CD4-positive, alpha-beta T cell treated with Interleukin-1 beta for 1 hour (primary cell): ENCODE measurements around the gene TNIP1.

ENCODE experiments used
- DNase-seq, 2 donors: peaks; one replicate each; pipeline ENCODE4 v3.0.0-alpha.2; 2020 to 2022

Gene TNIP1

GRCh38 chr5:151104795-151105194, 24.0 kb upstream of the TNIP1 start:
- DNase-seq = no peak

DNA sequence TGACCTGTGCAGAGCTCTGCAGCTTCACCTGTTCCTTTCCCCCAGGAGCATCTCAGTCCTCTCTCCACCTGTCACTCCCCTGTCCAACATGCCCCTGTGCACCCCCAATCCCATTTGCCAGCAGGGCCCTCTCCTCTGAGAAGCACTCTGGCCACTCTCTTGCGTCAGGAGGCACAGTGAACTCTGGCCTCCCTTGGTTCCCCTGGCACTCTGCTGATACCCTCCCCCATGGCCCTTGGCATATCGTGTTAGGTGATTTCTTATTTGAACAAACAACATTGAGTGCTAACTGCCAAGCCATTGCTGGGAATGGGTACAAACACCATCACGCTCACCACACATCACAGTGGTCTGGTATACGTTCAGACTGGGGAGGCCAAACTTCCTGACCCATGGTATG, 20.9 kb upstream of the TNIP1 start:
- no peak for DNase-seq

GRCh38 chr5:151101151-151101550, 20.3 kb upstream of the TNIP1 start:
- no peak for DNase-seq

DNA sequence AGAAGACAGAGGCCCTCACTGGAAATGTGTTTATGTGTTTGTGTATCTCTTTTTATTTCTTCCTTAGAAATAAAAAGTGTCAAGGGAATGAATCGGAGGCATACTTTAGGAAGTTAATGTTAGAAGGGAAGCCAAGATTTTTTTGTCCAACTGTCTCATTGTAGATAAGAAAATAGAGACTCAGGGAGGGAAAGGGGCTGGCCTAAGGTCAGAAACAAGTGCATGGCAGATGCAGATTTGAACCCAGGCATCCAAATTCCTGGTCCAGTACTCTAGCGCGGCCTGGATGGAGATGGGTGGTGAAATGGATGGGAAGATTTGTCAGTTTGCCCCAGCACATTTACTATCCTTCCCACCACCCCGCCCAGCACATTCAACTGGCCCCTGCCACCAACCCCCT, 19.8 kb upstream of the TNIP1 start:
- no peak for DNase-seq

DNA sequence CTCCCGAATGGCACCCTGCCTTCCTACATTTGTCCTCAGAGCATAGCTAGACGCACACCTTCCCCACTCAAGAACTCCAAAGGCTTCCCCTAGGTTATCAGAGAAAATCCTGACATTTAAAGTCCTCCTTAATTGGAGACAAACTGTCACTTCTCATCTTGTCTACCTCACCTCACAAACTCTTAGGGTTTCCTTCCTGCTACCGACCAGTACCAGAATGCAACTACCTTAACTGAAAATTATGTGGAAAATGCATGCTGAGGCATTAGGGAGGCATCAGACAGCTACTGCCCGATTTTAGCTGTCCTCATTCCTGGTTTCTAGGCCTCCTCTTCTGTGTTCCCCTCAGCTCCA, 17.9 kb upstream of the TNIP1 start:
- no peak for DNase-seq

DNA sequence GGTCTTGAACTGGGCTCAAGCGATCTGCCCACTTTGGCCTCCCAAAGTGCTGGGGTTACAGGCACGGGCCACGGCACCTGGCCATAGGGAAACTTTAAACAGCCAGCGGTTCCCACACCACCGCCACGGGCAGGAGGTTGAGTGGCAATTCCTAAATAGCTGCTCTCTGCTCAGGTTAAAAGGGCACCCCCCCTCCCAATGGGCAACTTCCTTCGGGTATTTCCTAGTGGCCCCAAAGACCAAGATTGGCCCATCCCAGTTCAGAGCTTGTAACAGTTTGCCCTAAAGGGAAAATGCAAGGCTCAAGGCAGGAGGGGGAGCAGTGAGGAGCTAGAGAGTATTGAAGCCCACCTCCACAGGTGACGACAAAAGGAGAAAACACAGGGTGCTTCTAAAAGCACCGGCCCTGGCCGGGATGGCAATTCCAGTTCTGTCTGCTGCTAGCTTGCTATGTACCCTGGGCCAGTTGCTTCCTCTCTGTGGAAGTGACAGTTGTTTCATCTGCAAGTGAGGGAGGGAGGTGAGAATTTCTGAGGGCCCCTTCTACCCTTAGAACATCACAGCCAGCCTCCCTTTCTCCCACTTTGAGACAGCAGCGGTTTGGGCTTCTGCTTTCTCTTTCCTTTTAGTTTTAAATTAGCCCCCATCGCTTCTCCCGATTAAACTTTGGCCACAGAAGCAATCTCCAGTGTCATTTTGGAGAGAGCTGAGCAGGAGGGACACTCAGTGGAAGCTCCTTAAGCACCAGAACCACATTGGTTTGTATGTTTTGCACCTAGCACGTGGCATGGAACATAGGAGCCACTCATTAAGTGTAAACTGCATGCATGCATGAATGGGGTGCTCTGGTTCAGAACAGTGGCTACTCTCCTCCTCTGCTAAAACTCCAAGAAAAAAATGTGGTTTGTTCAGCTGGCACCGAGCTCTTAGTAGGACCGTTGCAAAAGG, 17.3 kb upstream of the TNIP1 start:
- peak in 1 of 2 donors; percentile 23 for DNase-seq

- DNase-seq = peak in 1 of 2 donors; percentile 41
Observed at GRCh38 chr5:151097061-151097460, 16.2 kb upstream of the TNIP1 start.

DNA sequence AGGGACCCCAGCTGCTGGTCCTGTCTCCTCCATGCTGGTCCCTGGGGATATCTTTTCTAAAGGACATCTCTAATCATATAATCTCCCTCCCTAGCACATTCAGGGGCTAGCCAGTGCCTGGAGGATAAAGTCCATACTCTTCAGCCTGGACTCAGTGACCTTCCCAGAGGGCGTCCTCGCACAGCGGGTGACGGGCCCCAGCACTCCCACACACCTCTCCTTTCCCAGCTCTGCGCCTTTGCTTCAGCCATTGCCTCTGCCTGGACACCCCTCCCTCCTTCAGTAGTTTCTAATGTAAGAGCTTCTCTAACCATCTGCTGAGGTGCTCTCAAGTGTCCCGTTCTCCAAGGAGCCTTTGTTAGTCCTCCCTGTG, 15.2 kb upstream of the TNIP1 start:
- no peak for DNase-seq

DNA sequence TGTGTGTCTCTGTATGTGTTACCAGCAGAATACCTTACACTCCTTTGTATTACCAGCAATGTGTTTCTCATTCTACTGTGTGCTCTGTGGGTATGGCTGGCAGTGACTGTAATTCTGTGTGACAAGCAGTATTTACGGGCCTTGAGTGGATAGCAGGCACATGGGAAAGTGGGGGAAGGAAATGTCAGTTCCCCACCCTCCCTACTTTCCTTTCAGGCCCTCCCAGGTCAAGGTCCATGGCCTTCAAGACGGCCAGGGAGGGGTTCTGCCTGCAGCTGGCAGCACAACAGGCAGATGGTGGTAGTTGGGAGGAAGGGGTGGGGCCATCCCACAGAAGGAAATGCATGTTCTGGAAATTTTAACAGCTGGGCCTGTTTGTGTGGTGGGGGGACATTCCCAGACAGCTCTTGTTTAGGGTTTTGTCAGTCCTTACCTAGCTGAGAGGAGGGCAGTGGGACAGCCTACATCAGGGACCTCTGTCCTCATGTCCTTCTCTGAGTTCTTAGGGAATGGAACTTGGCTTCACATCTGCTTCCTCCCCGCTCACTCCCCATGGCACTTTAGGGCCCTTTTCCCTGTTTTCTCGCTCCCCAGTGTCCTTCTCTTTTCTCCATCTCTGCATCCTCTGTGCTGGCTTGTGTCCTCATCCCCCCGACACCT, 14.6 kb upstream of the TNIP1 start:
- DNase-seq = no peak

DNA sequence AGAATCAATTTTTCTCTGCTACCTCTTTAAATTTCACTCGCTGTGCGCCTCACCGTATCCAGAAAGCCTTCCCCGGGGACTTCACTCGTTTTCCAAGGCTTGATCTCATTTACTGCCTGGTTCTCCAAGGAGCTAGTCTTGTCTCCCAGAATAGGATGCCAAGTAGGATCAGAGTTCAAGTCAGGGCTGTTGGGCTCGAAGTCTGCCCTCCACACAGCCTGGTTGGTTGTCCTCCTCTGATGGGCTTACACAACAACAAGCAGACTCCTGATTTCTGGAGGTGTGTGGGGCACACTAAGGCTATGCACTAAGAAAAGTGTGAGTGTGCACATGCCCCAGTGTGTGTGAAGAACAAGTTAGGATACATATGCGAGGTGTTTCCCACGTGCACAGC, 14.0 kb upstream of the TNIP1 start:
- no peak for DNase-seq

GRCh38 chr5:151094030-151094851, 13.4 kb upstream of the TNIP1 start:
- peak; percentile 69 to 82 for DNase-seq

GRCh38 chr5:151093476-151093889, 12.6 kb upstream of the TNIP1 start:
- DNase-seq = peak in 1 of 2 donors; percentile 56

DNA sequence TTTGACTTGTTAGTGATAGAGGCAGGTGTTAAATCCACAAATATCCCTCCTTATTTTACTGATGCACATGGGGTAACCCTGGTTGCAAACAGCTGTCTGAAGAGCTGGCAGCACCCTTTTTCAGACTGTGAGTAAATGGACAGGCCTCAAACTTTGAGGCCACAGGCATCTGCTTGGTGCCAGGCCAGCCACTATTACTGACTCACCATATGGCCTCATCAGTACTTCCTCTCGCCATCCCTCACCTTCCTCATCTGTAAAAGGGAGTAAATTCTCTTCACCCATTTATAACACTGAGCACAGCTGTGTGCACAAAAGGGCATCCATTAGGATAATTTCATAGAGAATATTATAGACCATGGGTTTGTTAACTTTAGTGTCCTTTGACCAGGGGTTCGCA, 11.9 kb upstream of the TNIP1 start:
- peak in 1 of 2 donors; percentile 65 for DNase-seq

DNA sequence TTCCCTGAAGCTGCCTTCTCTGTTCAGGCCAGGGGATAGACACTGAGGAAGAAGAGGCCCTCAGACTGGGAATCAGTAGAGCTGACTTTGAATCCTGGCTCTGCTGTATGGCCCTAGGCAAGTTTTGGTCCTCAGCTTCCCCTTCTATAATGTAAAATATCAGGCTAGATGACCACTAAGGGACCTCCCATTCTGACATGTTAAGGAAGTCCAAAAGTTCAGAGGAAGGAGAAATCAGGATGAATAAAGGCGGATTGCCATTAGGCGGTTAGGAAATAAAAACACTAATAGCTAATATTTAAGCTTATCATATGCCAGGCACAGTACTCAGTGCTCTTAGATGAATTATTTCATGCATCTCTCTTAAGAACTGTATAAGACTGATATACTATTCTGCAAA, 8.9 kb upstream of the TNIP1 start:
- no peak for DNase-seq

DNA sequence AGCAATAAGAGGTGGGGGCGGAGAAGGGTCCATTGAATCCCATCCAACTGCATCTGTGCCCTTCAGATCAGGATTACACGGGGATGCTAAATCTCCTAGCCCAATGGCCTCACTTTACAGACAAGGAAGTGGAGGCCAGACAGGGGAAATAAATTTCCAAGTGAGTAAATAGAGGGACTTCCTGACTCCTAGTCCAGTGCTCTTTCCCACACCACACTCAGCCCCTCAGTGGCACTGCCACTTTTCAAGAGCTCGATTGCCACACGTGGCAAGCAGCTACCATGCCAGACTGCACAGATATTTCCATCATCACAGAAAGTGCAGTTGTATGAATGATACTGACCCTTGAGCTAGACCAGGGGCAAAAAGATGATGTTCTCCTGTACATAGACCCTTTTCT, 8.2 kb upstream of the TNIP1 start:
- DNase-seq = no peak

DNA sequence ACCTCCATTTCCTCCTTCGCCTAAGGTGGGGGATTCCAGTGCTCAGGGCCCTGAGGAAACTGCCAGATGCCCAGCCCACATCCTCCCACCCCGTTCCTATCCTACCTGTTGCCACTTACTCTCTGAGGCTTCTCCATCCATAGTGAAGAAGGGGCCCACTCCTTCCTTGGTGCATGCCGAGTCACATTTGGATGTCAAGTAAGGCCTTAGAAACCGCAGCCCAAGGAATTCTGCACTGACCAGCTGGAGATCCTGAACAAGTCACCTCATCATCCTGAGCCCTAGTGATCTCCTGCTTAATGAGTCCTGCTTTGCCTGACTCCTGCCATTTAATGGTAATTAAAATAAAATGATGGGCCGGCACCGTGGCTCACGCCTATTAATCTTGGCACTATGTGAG, 6.7 kb upstream of the TNIP1 start:
- no peak for DNase-seq

DNA sequence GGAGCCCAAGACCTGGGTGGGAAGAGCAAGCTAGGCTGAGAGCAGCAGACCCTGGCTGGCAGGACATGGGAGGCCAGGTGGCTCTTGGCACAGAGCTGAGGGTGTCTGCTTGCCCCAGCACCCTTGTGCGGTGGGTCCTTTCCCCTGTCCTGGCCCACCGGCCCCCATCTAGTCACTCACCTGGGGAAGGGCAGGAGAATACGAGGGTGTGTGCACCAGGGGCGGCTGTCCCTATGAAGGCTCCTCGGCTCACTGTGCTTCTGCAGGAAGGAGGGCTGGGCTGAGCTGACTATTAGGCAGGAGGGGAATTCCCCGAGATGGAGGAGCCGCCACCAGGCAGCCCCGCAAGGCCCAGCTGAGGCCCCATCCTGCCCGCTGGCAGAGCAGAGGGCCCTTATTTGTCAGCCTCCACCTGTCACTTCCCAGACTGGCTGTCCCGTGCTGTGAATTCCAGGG, 6.1 kb upstream of the TNIP1 start:
- peak; percentile 71 to 76 for DNase-seq

DNA sequence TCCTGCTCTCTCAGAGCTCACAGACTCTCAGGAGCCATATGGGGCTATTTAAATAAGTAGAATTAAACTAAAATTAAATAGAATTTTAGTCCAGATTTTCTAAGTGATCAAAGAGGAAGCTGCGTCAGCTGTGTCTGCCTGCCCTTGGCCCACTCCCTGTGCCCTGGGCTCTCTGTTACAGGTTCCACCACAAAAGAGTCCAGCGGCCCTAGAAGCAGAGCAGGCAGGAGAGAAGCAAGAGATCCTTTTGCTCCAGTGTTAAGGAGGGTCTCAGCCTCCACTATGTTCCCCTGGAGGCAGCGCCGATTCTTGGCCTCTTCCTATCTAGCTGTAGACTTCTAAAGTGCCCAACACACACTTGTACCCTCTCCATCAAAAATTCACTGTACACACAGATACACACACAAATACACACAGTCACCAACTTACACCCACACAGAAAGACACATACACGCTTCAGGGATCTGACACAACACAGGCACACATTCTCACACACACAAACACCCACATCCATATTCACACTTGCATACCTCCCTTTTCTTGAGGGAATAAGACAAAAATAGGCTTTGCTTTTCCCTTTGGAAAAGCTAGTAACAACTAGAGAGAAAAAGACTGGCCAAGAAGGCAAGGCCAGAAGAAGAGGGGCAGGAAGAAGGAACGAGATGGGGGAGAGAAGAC, 5.5 kb upstream of the TNIP1 start:
- DNase-seq = no peak

DNA sequence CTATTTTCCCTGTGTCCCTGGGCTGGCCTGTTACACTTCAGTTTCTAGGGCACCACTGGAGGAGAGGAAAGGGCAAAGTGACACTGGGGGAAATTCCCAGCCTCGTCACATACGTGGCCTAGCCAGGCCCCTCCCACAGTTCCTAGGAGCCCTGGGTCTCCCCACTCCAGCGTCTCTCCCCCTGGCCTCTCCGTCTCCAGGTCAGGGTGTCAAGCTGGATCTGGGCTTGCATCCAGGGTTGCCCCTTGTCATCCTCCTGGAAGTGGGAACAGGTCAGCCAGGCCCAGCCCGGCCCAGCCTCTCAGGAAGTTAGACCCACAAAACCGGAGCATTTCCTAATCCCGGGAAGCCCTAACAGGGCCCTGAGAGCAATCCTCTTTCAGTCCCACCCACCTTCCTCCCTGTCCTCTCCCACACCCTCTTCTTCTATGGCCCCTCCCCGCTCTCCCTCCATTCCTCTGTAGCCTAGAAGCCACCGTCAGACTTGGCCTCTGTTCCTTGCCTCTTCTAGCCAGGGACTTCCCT, 4.7 kb upstream of the TNIP1 start:
- DNase-seq = peak; percentile 70 to 75

DNA sequence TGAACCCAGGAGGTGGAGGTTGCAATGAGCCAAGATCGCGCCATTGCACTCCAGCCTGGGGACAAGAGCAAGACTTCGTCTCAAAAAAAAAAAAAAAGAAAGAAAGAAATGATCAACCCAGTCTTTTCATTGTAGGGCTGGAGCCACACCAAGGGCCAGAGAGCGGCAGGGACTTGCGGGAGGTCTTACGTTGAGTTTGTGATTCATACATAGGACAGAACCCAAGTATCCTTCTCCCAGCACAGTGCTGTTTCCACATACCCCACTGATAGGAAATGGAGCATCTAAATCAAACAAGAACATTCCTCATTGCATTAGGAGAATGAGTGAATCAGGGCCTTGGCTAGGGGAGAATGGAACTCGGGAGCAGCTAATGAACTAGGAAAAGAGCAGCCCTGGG, 3.5 kb upstream of the TNIP1 start:
- DNase-seq = no peak

DNA sequence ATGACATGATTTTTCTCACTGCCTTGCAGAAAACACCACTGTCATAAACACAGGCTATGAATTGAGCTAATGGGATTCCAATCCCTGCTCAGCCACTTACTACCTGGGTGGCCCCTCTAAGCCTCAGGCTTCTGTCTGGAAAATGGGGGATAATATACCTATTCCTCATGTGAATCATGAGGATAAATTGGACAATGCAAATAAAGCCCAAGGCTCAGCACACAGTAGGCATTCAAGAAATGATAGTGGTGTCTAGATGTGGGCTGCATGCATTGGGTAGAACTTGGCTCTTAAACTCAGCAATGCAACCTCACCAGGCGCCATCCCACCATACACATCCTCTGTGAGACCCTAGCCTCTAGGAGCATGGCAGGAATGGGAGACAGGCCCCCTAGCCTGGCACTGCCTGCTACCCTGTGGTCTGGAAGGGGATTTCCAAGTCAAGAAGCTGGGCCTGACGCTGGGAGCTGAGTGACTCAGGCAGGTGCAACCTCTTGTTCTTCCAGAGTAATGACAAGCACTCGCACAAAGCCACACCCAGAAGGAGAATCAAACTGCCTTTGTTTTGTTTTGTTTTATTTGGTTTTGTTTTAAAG, 2.3 kb upstream of the TNIP1 start:
- DNase-seq = peak; percentile 74 to 75

DNA sequence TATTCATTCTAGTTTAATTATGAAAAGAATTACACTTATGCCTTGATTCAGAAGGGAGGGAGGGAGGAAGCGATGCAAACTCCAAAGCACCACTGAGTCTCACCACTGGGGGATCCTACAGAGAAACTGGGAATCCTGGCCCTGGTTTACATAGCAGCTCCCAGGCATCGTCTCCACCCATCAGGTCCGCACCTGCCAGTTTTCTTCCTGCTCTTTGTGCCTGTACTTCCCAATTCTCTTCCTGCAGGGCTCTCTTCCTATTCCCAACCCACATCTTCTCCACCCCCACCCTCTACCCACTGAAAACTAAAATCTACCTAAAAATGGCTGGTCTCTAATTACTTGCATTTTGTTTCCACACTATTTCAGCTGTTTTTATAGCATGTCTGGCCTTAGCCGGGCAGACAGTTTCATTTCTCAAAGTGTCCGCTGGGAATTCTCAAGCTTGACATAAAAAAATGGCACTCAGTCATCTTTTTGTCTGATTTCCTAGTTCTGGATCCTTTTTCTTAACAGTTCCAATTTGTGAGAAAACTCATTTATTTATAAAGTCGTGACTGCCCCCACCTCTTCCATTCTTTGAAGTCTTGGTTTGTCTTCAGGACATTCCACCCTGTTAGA, 1.6 kb upstream of the TNIP1 start:
- DNase-seq = no peak
